ENCODE data around the gene IGFBP2. TPM values are rescaled to one million over a fixed set of nuclear protein-coding genes. Genes with fewer than 3 reads are reported as not detected.

IGFBP2 gene
- total and polyA plus RNA-seq, 2 donors (not counting 1 experiment from before 2014, with no cell fraction given): not detected

- intact Hi-C loops (cut with micrococcal nuclease): no loop called here
- H3K27me3 Mint-ChIP-seq: peaks cover 23% of the 10 kb centered on the region
- no peak for DNase-seq
- ChIA-PET POLR2A (no interaction called here), CTCF (interaction anchor here (1.6 kb wide), 1 partner anchor 811 kb away, joined by 4 read pairs; no protein-coding TSS in a partner anchor)
- Histone ChIP-seq H2AFZ (ENCODE audit: insufficient read depth, low read depth, low read length, poor library complexity, severe bottlenecking) (no peak overlapping the region), H3K4me2 (replicated peaks; ENCODE audit: low read depth, low read length, poor library complexity, severe bottlenecking) (no peak overlapping the region), H3K9ac (ENCODE audit: low read length) (no peak overlapping the region), H3K27ac (ENCODE audit: low read length in 2 of 2) (no peak overlapping the region), H3K36me3 (replicated peaks in 1 of 2; ENCODE audit: control extremely low read depth in 1 of 2, control insufficient read depth in 1 of 2, extremely low read depth in 1 of 2, insufficient read depth in 2 of 2, low read length in 1 of 2) (no peaks in the 10 kb centered on the region), H3K4me3 (ENCODE audit: control extremely low read depth in 1 of 5, extremely low read depth in 1 of 5, insufficient read depth in 1 of 5, low read depth in 2 of 5, low read length in 4 of 5) (no peak overlapping the region), H3K4me1 (ENCODE audit: control insufficient read depth in 2 of 2, insufficient read depth in 2 of 2, low read length in 2 of 2) (no peaks in the 10 kb centered on the region), H3K27me3 (replicated peaks in 1 of 4; ENCODE audit: control extremely low read depth in 1 of 4, control insufficient read depth in 3 of 4, insufficient read depth in 4 of 4, low read length in 3 of 4) (peaks cover 0 to 27% (median 11%) of the 10 kb centered on the region in 4 experiments), H3K79me2 (ENCODE audit: control insufficient read depth, insufficient read depth, low read length) (no peaks in the 10 kb centered on the region), H3K9me3 (ENCODE audit: control extremely low read depth in 1 of 3, control insufficient read depth in 2 of 3, insufficient read depth in 1 of 3, low read length in 2 of 3) (no peaks in the 10 kb centered on the region), H4K20me1 (ENCODE audit: control insufficient read depth, insufficient read depth, low read length, poor library complexity, severe bottlenecking) (no peaks in the 10 kb centered on the region)
- no peaks in the 10 kb centered on the region for H3K4me1 Mint-ChIP-seq
- no peak for TF ChIP-seq EZH2 (IDR thresholded peaks at IDR 0.05; ENCODE audit: borderline replicate concordance, insufficient read depth, low read depth, low read length, poor library complexity, severe bottlenecking)
- no peak overlapping the region for H3K4me3 Mint-ChIP-seq
- no peaks in the 10 kb centered on the region for H3K9me3 Mint-ChIP-seq (ENCODE audit: insufficient read depth)
- H3K27ac Mint-ChIP-seq: no peak overlapping the region
- ATAC-seq (ENCODE audit: low read depth): no peak
- 84% methylated on average over 7 of the region's 7 CpGs for WGBS (ENCODE audit: insufficient coverage)
Observed at GRCh38 chr2:216700088-216700567, 66.9 kb downstream of the IGFBP2 start.

- H3K9me3 ChIP-seq (ENCODE audit: control extremely low read depth in 1 of 3, control insufficient read depth in 2 of 3, insufficient read depth in 1 of 3, low read length in 2 of 3): no peaks in the 10 kb centered on the region
- H3K36me3 ChIP-seq (replicated peaks in 1 of 2; ENCODE audit: control extremely low read depth in 1 of 2, control insufficient read depth in 1 of 2, extremely low read depth in 1 of 2, insufficient read depth in 2 of 2, low read length in 1 of 2): no peaks in the 10 kb centered on the region
- no peaks in the 10 kb centered on the region for H4K20me1 ChIP-seq (ENCODE audit: control insufficient read depth, insufficient read depth, low read length, poor library complexity, severe bottlenecking)
- DNase-seq (no peak), ATAC-seq (ENCODE audit: low read depth) (no peak)
- no peaks in the 10 kb centered on the region for H3K79me2 ChIP-seq (ENCODE audit: control insufficient read depth, insufficient read depth, low read length)
- POLR2A ChIA-PET: no interaction called here
- Mint-ChIP-seq H3K27ac (no peak overlapping the region), H3K4me1 (no peaks in the 10 kb centered on the region), H3K27me3 (peaks cover 21% of the 10 kb centered on the region), H3K4me3 (no peak overlapping the region), H3K9me3 (ENCODE audit: insufficient read depth) (no peaks in the 10 kb centered on the region)
- no peak overlapping the region for H3K4me3 ChIP-seq (ENCODE audit: control extremely low read depth in 1 of 5, extremely low read depth in 1 of 5, insufficient read depth in 1 of 5, low read depth in 2 of 5, low read length in 4 of 5)
- no peak overlapping the region for H3K9ac ChIP-seq (ENCODE audit: low read length)
- WGBS (ENCODE audit: insufficient coverage): 74% methylated on average over 5 of the region's 5 CpGs
- H3K4me2 ChIP-seq (replicated peaks; ENCODE audit: low read depth, low read length, poor library complexity, severe bottlenecking): no peak overlapping the region
- H3K4me1 ChIP-seq (ENCODE audit: control insufficient read depth in 2 of 2, insufficient read depth in 2 of 2, low read length in 2 of 2): no peaks in the 10 kb centered on the region
- H3K27ac ChIP-seq (ENCODE audit: low read length in 2 of 2): no peak overlapping the region
- CTCF ChIA-PET: interaction anchor here (1.6 kb wide), 1 partner anchor 810 kb away, joined by 4 read pairs; no protein-coding TSS in a partner anchor
- intact Hi-C loops (cut with micrococcal nuclease): no loop called here
- no peak overlapping the region for H2AFZ ChIP-seq (ENCODE audit: insufficient read depth, low read depth, low read length, poor library complexity, severe bottlenecking)
- peaks cover 0 to 21% (median 8%) of the 10 kb centered on the region in 4 experiments for H3K27me3 ChIP-seq (replicated peaks in 1 of 4; ENCODE audit: control extremely low read depth in 1 of 4, control insufficient read depth in 3 of 4, insufficient read depth in 4 of 4, low read length in 3 of 4)
- TF ChIP-seq EZH2 (IDR thresholded peaks at IDR 0.05; ENCODE audit: borderline replicate concordance, insufficient read depth, low read depth, low read length, poor library complexity, severe bottlenecking) (no peak), CTCF (IDR thresholded peaks at IDR 0.05) (no peak)
Observed at GRCh38 chr2:216700781-216701180, 67.6 kb downstream of the IGFBP2 start.
